Activated naive CD8-positive, alpha-beta T cell treated with anti-CD3 and anti-CD28 coated beads, Interleukin-2, amount 10 ng/mL, durations not matched to agents 7 days and 5 days (primary cell): Measurements from ENCODE around the gene ELOVL2. TPM values are rescaled to one million over a fixed set of nuclear protein-coding genes. Genes with fewer than 3 reads are reported as not detected.

ENCODE experiments used
- ATAC-seq: fragments of 150-1000 bp; cut with Tn5 transposase; one replicate; pipeline ENCODE4 v1.10.0; 2021; ENCODE audit warnings: low read depth, moderate library complexity
- POLR2A ChIA-PET: fragments of 350-600 bp; sonication (Branson Sonifier 250); formaldehyde crosslinking; loops from one replicate; lab custom pipeline; 2021; ENCODE audit warnings: antibody characterized with exemption; lab: Charles Lee
- DNase-seq: peaks from one replicate; pipeline ENCODE4 v3.0.0; 2021
- H3K27ac Mint-ChIP-seq: one replicate; pipeline ENCODE4 v1.8.0; 2022; ENCODE audit warnings: mild to moderate bottlenecking, mixed read lengths
- H3K27me3 Mint-ChIP-seq: one replicate; pipeline ENCODE4 v1.8.0; 2022; ENCODE audit warnings: mild to moderate bottlenecking, moderate library complexity, mixed read lengths
- H3K36me3 Mint-ChIP-seq: one replicate; pipeline ENCODE4 v1.8.0; 2021; ENCODE audit warnings: mild to moderate bottlenecking, mixed read lengths
- H3K4me1 Mint-ChIP-seq: one replicate; pipeline ENCODE4 v1.8.0; 2021; ENCODE audit warnings: mixed read lengths
- H3K4me3 Mint-ChIP-seq: one replicate; pipeline ENCODE4 v1.8.0; 2022; ENCODE audit warnings: mild to moderate bottlenecking, moderate library complexity, mixed read lengths
- H3K9me3 Mint-ChIP-seq: one replicate; pipeline ENCODE4 v1.8.0; 2021; ENCODE audit warnings: mixed read lengths
- total RNA-seq, 2 experiments: library from RNA; stranded (reverse); gene quantifications; one replicate each; pipeline ENCODE4 v1.2.3, GENCODE V29; 2021

The ELOVL2 gene
- total RNA-seq, 2 experiments from 2014 or later: not detected

DNA sequence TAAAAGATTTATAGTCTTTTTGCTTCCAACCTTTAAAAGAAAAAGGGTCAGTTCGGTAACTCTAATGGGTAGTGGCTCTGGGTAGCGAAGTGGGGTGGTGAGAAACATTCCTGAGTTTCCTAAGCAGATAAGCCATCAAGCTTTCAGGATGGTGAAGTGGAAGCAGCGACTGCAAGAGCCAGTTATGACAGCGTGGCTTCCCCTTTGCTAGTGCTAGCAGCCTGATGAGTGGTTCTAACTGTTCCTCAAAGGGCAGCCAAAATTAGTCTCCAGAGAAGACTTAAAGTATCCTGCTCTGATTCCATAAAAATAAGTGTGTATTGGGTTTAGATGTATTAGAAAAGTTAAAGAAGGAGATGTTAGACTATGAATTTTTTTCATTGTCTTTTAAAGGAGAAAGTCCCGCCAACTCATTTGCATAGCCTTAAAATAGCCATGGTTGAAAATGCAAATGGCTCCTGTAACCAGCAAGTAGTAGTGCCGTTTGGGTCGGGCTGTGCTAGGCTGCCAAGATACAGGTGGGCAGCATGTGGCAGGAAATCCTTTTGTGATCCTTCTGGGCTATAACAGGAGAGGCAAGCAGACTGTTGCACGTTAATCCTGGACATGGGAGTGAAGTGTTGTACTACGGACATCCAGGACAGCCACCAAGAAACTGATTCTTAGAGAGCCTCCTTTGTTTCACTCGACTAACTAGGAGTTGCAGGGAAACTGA is 18.0 kb downstream of the ELOVL2 start:
- no peaks in the 10 kb centered on the region for H3K9me3 Mint-ChIP-seq
- no peak overlapping the region for H3K4me3 Mint-ChIP-seq
- no peak for ATAC-seq
- H3K27me3 Mint-ChIP-seq: peaks cover 51% of the 10 kb centered on the region
- DNase-seq: no peak
- H3K27ac Mint-ChIP-seq: no peak overlapping the region
- no peaks in the 10 kb centered on the region for H3K4me1 Mint-ChIP-seq
- no peaks in the 10 kb centered on the region for H3K36me3 Mint-ChIP-seq
- POLR2A ChIA-PET: no interaction called here

- H3K27ac Mint-ChIP-seq: no peak overlapping the region
- POLR2A ChIA-PET: no interaction called here
- H3K4me1 Mint-ChIP-seq: no peaks in the 10 kb centered on the region
- H3K4me3 Mint-ChIP-seq: no peak overlapping the region
- H3K36me3 Mint-ChIP-seq: no peaks in the 10 kb centered on the region
- DNase-seq: no peak
- ATAC-seq: no peak
- H3K27me3 Mint-ChIP-seq: peaks cover 49% of the 10 kb centered on the region
- no peaks in the 10 kb centered on the region for H3K9me3 Mint-ChIP-seq
Measured at GRCh38 chr6:11025130-11025529, 19.0 kb downstream of the ELOVL2 start.

GRCh38 chr6:11023032-11023431 is 21.1 kb downstream of the ELOVL2 start:
- DNase-seq: no peak
- POLR2A ChIA-PET: no interaction called here
- H3K27me3 Mint-ChIP-seq: peaks cover 49% of the 10 kb centered on the region
- H3K9me3 Mint-ChIP-seq: no peaks in the 10 kb centered on the region
- no peak overlapping the region for H3K27ac Mint-ChIP-seq
- H3K4me1 Mint-ChIP-seq: no peaks in the 10 kb centered on the region
- ATAC-seq: no peak
- H3K4me3 Mint-ChIP-seq: no peak overlapping the region
- H3K36me3 Mint-ChIP-seq: no peaks in the 10 kb centered on the region

GRCh38 chr6:11021714-11022113 is 22.4 kb downstream of the ELOVL2 start:
- ATAC-seq (no peak), DNase-seq (no peak)
- Mint-ChIP-seq H3K4me1 (no peaks in the 10 kb centered on the region), H3K27ac (no peak overlapping the region), H3K27me3 (peaks cover 40% of the 10 kb centered on the region), H3K9me3 (no peaks in the 10 kb centered on the region), H3K36me3 (no peaks in the 10 kb centered on the region), H3K4me3 (no peak overlapping the region)
- POLR2A ChIA-PET: no interaction called here

DNA sequence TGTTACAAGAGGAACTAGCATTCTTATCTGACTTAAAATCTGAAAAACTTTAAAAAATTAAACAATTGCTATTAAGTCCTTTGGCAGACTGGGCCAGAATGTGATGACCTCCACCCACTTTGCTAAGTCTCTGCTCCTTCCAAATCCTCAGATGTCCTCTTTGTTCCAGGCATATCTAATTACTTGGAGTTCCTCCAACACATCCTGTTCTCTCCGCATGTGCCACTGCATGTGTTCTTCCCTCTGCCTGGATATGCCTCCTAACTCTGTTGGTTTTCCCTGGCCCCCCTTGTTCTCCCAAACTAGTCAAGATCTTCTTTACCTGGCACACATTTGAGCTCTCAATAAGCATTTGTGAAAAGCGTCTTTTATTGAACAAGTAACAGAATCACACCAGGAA is 23.1 kb downstream of the ELOVL2 start:
- no peak for DNase-seq
- POLR2A ChIA-PET: no interaction called here
- ATAC-seq: no peak
- Mint-ChIP-seq H3K27me3 (peaks cover 39% of the 10 kb centered on the region), H3K27ac (no peak overlapping the region), H3K4me1 (no peaks in the 10 kb centered on the region), H3K9me3 (no peaks in the 10 kb centered on the region), H3K36me3 (no peaks in the 10 kb centered on the region), H3K4me3 (no peak overlapping the region)

GRCh38 chr6:11018225-11018624 is 25.9 kb downstream of the ELOVL2 start:
- Mint-ChIP-seq H3K27ac (no peak overlapping the region), H3K4me1 (no peaks in the 10 kb centered on the region), H3K27me3 (peaks cover 20% of the 10 kb centered on the region), H3K9me3 (no peaks in the 10 kb centered on the region), H3K36me3 (no peaks in the 10 kb centered on the region), H3K4me3 (no peak overlapping the region)
- DNase-seq (no peak), ATAC-seq (no peak)
- POLR2A ChIA-PET: no interaction called here

- POLR2A ChIA-PET: no interaction called here
- Mint-ChIP-seq H3K4me3 (no peak overlapping the region), H3K4me1 (no peaks in the 10 kb centered on the region), H3K27ac (no peak overlapping the region), H3K9me3 (no peaks in the 10 kb centered on the region), H3K36me3 (no peaks in the 10 kb centered on the region), H3K27me3 (peaks cover 18% of the 10 kb centered on the region)
- DNase-seq (no peak), ATAC-seq (no peak)
Measured at GRCh38 chr6:11017090-11017489, 27.0 kb downstream of the ELOVL2 start.

- no peak for ATAC-seq
- Mint-ChIP-seq H3K27ac (no peak overlapping the region), H3K4me1 (no peaks in the 10 kb centered on the region), H3K36me3 (no peaks in the 10 kb centered on the region), H3K4me3 (no peak overlapping the region), H3K27me3 (peaks cover 17% of the 10 kb centered on the region), H3K9me3 (no peaks in the 10 kb centered on the region)
- no peak for DNase-seq
- POLR2A ChIA-PET: no interaction called here
Measured at GRCh38 chr6:11016452-11016851, 27.7 kb downstream of the ELOVL2 start.

- ATAC-seq (no peak), DNase-seq (no peak)
- Mint-ChIP-seq H3K36me3 (no peaks in the 10 kb centered on the region), H3K9me3 (no peaks in the 10 kb centered on the region), H3K27ac (no peak overlapping the region), H3K4me1 (no peaks in the 10 kb centered on the region), H3K27me3 (peaks cover 12% of the 10 kb centered on the region), H3K4me3 (no peak overlapping the region)
- POLR2A ChIA-PET: no interaction called here
Measured at GRCh38 chr6:11015102-11015501, 29.0 kb downstream of the ELOVL2 start.

DNA sequence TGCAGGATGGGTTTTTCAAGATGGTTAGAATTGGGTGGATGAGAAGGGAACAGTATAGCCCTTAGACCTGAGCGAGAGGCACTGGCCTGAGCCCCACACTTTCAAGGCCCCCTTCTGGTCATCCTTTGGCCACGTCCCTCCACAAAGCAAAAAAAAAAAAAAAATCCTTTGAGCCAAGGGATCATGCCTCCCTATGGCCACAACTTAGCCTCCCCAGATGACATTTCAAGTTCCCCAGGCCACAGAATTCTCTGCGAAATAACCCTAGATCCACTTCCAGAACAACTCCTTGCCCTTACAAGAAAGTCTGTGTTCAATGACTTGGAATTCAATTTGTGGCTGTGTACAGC is 30.4 kb downstream of the ELOVL2 start:
- H3K9me3 Mint-ChIP-seq: no peaks in the 10 kb centered on the region
- H3K36me3 Mint-ChIP-seq: no peaks in the 10 kb centered on the region
- no peak overlapping the region for H3K27ac Mint-ChIP-seq
- H3K4me3 Mint-ChIP-seq: no peak overlapping the region
- peaks cover 12% of the 10 kb centered on the region for H3K27me3 Mint-ChIP-seq
- POLR2A ChIA-PET: no interaction called here
- DNase-seq (no peak), ATAC-seq (no peak)
- no peaks in the 10 kb centered on the region for H3K4me1 Mint-ChIP-seq

DNA sequence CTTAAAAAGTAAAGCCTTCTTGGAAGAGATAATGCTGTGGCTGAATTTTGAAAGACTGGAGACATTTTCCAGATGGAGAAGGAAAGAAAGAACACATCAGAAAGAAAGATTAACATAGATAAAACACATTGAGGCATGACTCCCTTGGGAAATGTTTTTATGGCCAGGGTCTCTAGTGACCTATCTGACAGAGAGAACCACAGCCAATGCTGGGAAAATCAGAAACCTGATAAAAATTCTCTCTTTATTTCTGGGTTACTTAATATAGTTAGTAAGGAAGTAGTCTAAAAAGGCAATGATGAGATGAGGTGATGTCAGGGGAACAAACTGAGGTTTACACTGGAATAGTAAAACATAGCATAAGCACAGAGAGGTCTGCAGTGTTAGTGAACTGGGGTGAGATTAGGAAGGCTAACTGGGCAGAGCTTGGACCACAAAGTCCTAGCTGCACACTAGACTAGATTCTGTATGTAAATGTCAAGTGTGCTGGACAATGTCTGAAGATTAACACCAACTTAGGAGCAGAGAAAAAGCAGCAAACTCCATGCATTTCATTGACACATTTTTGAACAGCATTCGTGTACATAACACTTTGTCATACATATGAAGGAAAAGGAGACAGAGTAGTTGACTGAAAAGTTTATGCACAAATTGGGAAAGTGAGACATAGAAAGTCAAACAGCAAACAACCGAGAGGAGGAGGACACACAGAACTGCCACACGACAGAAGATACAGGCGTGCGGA is 31.0 kb downstream of the ELOVL2 start:
- POLR2A ChIA-PET: no interaction called here
- DNase-seq (no peak), ATAC-seq (no peak)
- H3K27ac Mint-ChIP-seq: no peak overlapping the region
- H3K27me3 Mint-ChIP-seq: peaks cover 12% of the 10 kb centered on the region
- no peaks in the 10 kb centered on the region for H3K4me1 Mint-ChIP-seq
- no peaks in the 10 kb centered on the region for H3K36me3 Mint-ChIP-seq
- H3K4me3 Mint-ChIP-seq: no peak overlapping the region
- no peaks in the 10 kb centered on the region for H3K9me3 Mint-ChIP-seq

- no peak for ATAC-seq
- no peaks in the 10 kb centered on the region for H3K36me3 Mint-ChIP-seq
- no peak overlapping the region for H3K4me3 Mint-ChIP-seq
Measured at GRCh38 chr6:11012295-11012754, 31.8 kb downstream of the ELOVL2 start.

DNA sequence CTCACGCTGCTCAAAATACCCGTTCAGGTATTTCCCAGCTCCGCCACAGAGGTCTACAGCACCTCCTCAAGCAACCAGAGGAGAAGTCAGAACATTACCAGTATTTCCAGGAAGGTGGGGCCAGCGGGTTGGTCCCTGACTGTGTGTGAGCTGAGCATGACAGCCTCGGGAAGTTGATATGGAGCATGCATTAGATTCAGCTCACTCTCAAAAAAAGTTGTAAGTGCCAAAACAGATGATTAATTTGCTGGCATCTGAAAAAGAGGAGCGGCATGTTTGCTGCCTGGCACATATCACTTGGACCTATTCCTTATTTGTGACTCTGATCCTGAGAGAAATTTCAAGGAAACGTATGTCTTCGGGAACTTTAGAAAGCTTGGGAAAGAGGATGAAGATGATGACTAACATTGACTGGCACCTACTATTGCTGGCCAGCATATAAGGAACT is 32.3 kb downstream of the ELOVL2 start:
- H3K27ac Mint-ChIP-seq: no peak overlapping the region
- POLR2A ChIA-PET: no interaction called here

More at GRCh38 chr6:11012295-11012754, 31.8 kb downstream of the ELOVL2 start:
- POLR2A ChIA-PET: no interaction called here
- Mint-ChIP-seq H3K27ac (no peak overlapping the region), H3K9me3 (no peaks in the 10 kb centered on the region), H3K27me3 (peaks cover 12% of the 10 kb centered on the region), H3K4me1 (no peaks in the 10 kb centered on the region)
- no peak for DNase-seq

GRCh38 chr6:11009353-11009752 is 34.8 kb downstream of the ELOVL2 start:
- no peak for DNase-seq
- no peak for ATAC-seq
- POLR2A ChIA-PET: no interaction called here
- Mint-ChIP-seq H3K9me3 (no peaks in the 10 kb centered on the region), H3K4me3 (no peak overlapping the region), H3K27ac (no peak overlapping the region), H3K4me1 (no peaks in the 10 kb centered on the region), H3K27me3 (peaks cover 6% of the 10 kb centered on the region), H3K36me3 (no peaks in the 10 kb centered on the region)

More for the DNA sequence above, 32.3 kb downstream of the ELOVL2 start:
- ATAC-seq: no peak
- H3K27me3 Mint-ChIP-seq: peaks cover 12% of the 10 kb centered on the region
- no peak overlapping the region for H3K4me3 Mint-ChIP-seq
- no peak for DNase-seq
- H3K4me1 Mint-ChIP-seq: no peaks in the 10 kb centered on the region
- no peaks in the 10 kb centered on the region for H3K36me3 Mint-ChIP-seq
- no peaks in the 10 kb centered on the region for H3K9me3 Mint-ChIP-seq
